KOPT-K1 (cell line): ENCODE data around the gene ANKDD1A.

Experiments
- H3K27ac ChIP-seq: fragments of 200-600 bp; sonication (generic); 2 replicates; pipeline ENCODE4 v1.5.1; 2016; ENCODE audit warnings: antibody characterized with exemption, mild to moderate bottlenecking, low read depth, low read length; ENCODE audit not compliant: poor library complexity, severe bottlenecking
- H3K36me3 ChIP-seq: fragments of 200-600 bp; sonication (generic); 2 replicates; pipeline ENCODE4 v1.5.1; 2017; ENCODE audit warnings: antibody characterized with exemption, mild to moderate bottlenecking, low read length, moderate library complexity; ENCODE audit not compliant: insufficient read depth
- H3K9me3 ChIP-seq: fragments of 200-600 bp; sonication (generic); 2 replicates; pipeline ENCODE4 v1.5.1; 2017; ENCODE audit warnings: antibody characterized with exemption, low read length, mild to moderate bottlenecking; ENCODE audit not compliant: insufficient read depth, poor library complexity, severe bottlenecking

The ANKDD1A gene

GRCh38 chr15:64993290-64993689 is 81.6 kb downstream of the ANKDD1A start:
- no peaks in the 10 kb centered on the region for H3K36me3 ChIP-seq
- peak overlapping the region; percentile 24 for H3K27ac ChIP-seq
- no peaks in the 10 kb centered on the region for H3K9me3 ChIP-seq

- Histone ChIP-seq H3K9me3 (no peaks in the 10 kb centered on the region), H3K36me3 (peaks cover 13% of the 10 kb centered on the region; the same call in 1 of the 2 replicates), H3K27ac (no peak overlapping the region)
Measured at GRCh38 chr15:64997066-64997465, 85.4 kb downstream of the ANKDD1A start.

- Histone ChIP-seq H3K9me3 (no peaks in the 10 kb centered on the region), H3K27ac (no peak overlapping the region), H3K36me3 (peaks cover 13% of the 10 kb centered on the region; the same call in 1 of the 2 replicates)
Measured at GRCh38 chr15:64997745-64998375, 86.2 kb downstream of the ANKDD1A start.

- no peak overlapping the region for H3K27ac ChIP-seq
- H3K9me3 ChIP-seq, result no peaks in the 10 kb centered on the region
- peaks cover 43% of the 10 kb centered on the region for H3K36me3 ChIP-seq
Measured at GRCh38 chr15:65004993-65005392, 93.3 kb downstream of the ANKDD1A start.

GRCh38 chr15:65006876-65007275 is 95.2 kb downstream of the ANKDD1A start:
- H3K27ac ChIP-seq, result no peak overlapping the region
- H3K9me3 ChIP-seq, result no peaks in the 10 kb centered on the region
- peaks cover 43% of the 10 kb centered on the region for H3K36me3 ChIP-seq
